HUES64 (cell line): ENCODE results near the gene KIF14.
"Not testable (repeated sequence)": the region's sequence is repeated elsewhere in the genome, so short reads cannot be mapped to it uniquely, and the experiment has no call there.

Experiments
- H3K27ac ChIP-seq: 2 replicates; pipeline ENCODE4 v1.7.0; 2013; ENCODE audit warnings: low read depth, low read length, inconsistent platforms
- H3K27me3 ChIP-seq: 2 replicates; pipeline ENCODE4 v1.6.1; 2013; ENCODE audit warnings: mild to moderate bottlenecking, low read length; ENCODE audit not compliant: insufficient read depth
- H3K36me3 ChIP-seq: 2 replicates; pipeline ENCODE4 v1.6.1; 2013; ENCODE audit warnings: mild to moderate bottlenecking, low read length; ENCODE audit not compliant: insufficient read depth
- H3K4me1 ChIP-seq: 2 replicates; pipeline ENCODE4 v1.6.1; 2013; ENCODE audit warnings: mild to moderate bottlenecking, low read length, moderate library complexity; ENCODE audit not compliant: insufficient read depth
- H3K4me3 ChIP-seq: 2 replicates; pipeline ENCODE4 v1.5.1; 2013; ENCODE audit warnings: mild to moderate bottlenecking, low read length, moderate library complexity
- H3K9ac ChIP-seq: 2 replicates; pipeline ENCODE4 v1.6.1; 2013; ENCODE audit warnings: mild to moderate bottlenecking, low read depth, low read length
- H3K9me3 ChIP-seq: 2 replicates; pipeline ENCODE4 v1.6.1; 2013; ENCODE audit warnings: low read depth, low read length; ENCODE audit not compliant: insufficient read depth
- WGBS: fragments of 150-250, 120-280 bp; methylation state at CpG from one replicate; pipeline ENCODE4 v1.1.7; 2013; ENCODE audit warnings: missing lambda C conversion rate; 5-methylcytosine and 5-hydroxymethylcytosine counted together

Gene KIF14

GRCh38 chr1:200535605-200536004 lies 84.9 kb downstream of the KIF14 start:
- H3K36me3 ChIP-seq: no peaks in the 10 kb centered on the region

DNA sequence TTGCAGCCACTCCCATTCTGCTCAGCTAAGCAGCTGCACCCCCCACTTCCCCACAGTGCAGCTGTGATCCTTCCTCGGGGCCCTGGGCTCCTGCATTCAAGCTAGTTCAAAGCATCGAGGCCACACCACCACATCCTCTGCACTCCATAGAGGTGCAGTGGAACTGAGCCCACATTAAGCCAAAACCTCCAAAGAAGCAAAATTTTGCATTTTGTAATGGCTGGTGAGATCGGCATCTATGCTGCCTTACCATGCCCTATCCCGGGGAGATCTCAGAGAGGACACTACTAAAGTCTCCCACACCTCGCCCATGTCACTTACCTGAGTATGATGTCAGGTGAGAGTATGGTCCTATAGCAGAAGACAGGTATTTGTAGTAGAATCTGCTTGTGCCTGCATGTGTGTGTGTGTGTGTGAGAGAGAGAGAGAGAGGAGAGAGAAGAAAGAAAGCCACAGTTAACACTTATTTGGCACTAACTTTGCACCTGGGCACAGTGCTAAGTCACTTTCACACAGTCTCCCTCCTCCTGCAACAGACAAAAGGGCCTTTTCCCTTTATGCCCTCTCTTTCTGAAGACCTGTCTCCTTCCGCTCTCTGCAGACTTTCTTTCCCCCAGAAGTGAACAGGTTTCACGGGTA lies 89.8 kb downstream of the KIF14 start:
- Histone ChIP-seq H3K27ac (no peak overlapping the region), H3K9ac (no peak overlapping the region), H3K4me1 (peaks cover 11% of the 10 kb centered on the region; the same call in 1 of the 2 replicates), H3K36me3 (no peaks in the 10 kb centered on the region), H3K9me3 (no peaks in the 10 kb centered on the region), H3K4me3 (no peak overlapping the region), H3K27me3 (no peaks in the 10 kb centered on the region)
- WGBS: 80% methylated on average over 7 of the region's 7 CpGs

More at GRCh38 chr1:200535605-200536004, 84.9 kb downstream of the KIF14 start:
- Histone ChIP-seq H3K27me3 (no peaks in the 10 kb centered on the region), H3K9ac (no peak overlapping the region), H3K4me3 (no peak overlapping the region), H3K27ac (no peak overlapping the region), H3K9me3 (no peaks in the 10 kb centered on the region), H3K4me1 (peaks cover 1% of the 10 kb centered on the region; the same call in 1 of the 2 replicates)
- WGBS: 61% methylated on average over 4 of the region's 4 CpGs

- WGBS: 74% methylated on average over 4 of the region's 4 CpGs
- Histone ChIP-seq H3K9me3 (no peaks in the 10 kb centered on the region), H3K27me3 (no peaks in the 10 kb centered on the region), H3K4me1 (peaks cover 14% of the 10 kb centered on the region; the same call in 1 of the 2 replicates), H3K27ac (no peak overlapping the region), H3K4me3 (no peak overlapping the region), H3K9ac (no peak overlapping the region), H3K36me3 (no peaks in the 10 kb centered on the region)
Measured at GRCh38 chr1:200528858-200529606, 91.5 kb downstream of the KIF14 start.

DNA sequence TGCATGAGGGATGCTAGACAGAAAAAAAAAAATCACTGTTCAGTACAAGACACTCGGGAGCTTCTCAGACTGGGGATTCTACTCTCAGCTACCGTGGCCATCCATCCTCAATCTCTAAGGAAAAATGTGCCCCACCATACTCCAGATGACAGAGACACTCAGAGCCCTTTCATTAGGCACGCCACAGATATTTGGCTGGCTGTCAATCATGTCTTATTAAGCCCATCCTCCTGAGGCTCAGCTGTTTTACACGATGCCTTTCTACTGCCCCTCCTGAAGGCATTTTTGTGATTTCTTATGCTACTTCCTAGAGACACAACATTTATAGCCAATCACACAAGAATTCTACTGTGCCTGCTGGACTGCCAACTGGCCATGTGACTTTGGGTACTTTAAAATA lies 92.9 kb downstream of the KIF14 start:
- no peaks in the 10 kb centered on the region for H3K27me3 ChIP-seq
- no peaks in the 10 kb centered on the region for H3K9me3 ChIP-seq
- no peak overlapping the region for H3K27ac ChIP-seq
- H3K36me3 ChIP-seq: no peaks in the 10 kb centered on the region
- 91% methylated on average over 4 of the region's 4 CpGs for WGBS
- no peak overlapping the region for H3K4me3 ChIP-seq
- peaks cover 14% of the 10 kb centered on the region; the same call in 1 of the 2 replicates for H3K4me1 ChIP-seq
- H3K9ac ChIP-seq: no peak overlapping the region

DNA sequence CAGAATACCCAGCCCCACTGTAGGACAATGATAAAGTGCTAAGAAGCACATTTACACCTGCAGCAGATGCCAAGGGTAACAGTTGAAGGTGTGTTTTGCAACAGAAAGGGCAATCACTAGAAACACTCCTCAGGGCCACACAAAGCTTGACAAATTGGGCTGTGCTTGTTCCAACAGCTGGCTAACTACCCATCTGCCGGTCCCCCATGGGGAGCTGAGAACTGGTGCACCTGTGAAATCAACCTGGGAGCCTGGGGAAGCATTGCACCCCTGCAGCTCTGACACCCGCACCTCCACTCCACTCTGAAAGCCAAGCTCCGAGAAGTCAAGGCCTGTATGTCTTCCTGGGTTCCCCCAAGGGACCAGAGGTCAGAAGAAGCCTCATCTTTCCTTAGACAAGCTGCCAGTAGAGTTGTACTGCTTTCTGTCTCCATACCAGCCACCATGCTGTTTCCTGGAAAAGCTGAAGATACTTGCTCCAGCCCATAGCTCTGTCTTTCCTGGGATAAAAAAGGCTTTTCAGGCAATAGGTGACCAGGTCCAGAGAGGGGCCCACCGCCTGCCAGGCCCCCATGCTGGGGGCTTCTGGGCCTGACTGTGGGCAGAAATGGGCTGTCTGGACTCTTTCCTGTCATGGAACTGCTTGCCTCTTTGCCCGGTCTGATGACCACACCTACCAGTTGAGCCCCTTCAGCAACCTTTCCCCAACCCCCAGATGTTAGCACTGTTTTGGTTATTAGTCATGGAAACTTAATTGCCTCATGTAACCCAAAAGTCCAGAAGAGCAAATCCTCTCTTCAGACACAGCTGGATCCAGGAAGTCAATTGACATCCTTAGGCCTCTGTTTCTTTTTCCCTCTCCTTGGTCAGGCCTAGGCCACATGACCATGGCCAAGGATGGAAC lies 93.6 kb downstream of the KIF14 start:
- no peak overlapping the region for H3K4me3 ChIP-seq
- no peaks in the 10 kb centered on the region for H3K9me3 ChIP-seq
- no peak overlapping the region for H3K27ac ChIP-seq
- H3K27me3 ChIP-seq: no peaks in the 10 kb centered on the region
- H3K36me3 ChIP-seq: no peaks in the 10 kb centered on the region
- peaks cover 14% of the 10 kb centered on the region; the same call in 1 of the 2 replicates for H3K4me1 ChIP-seq
- WGBS: 84% methylated on average over 5 of the region's 5 CpGs
- no peak overlapping the region for H3K9ac ChIP-seq

- no peaks in the 10 kb centered on the region for H3K36me3 ChIP-seq
- H3K4me1 ChIP-seq: peaks cover 9% of the 10 kb centered on the region; the same call in 1 of the 2 replicates
- H3K27me3 ChIP-seq: no peaks in the 10 kb centered on the region
- H3K9ac ChIP-seq: no peak overlapping the region
- no peak overlapping the region for H3K4me3 ChIP-seq
- WGBS: 93% methylated on average over 9 of the region's 9 CpGs
- no peak overlapping the region for H3K27ac ChIP-seq
- no peaks in the 10 kb centered on the region for H3K9me3 ChIP-seq
Measured at GRCh38 chr1:200525090-200525987, 95.2 kb downstream of the KIF14 start.

DNA sequence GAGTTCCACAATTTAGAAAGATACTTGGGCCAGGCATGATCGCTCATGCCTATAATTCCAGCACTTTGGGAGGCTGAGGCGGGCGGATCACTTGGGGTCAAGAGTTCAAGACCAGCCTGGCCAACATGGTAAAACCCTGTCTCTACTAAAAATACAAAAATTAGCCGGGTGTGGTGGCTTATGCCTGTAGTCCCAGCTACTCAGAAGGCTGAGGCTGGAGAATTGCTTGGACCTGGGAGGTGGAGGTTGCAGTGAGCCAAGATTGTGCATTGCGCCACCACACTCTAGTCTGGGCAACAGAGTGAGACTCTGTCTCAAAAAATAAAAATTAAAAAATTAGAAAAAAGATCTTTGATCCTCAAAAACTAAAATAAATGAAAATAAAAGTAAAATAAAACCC lies 96.0 kb downstream of the KIF14 start:
- H3K4me3 ChIP-seq, H3K9ac ChIP-seq, H3K27me3 ChIP-seq, H3K27ac ChIP-seq, H3K4me1 ChIP-seq, H3K9me3 ChIP-seq, H3K36me3 ChIP-seq: not testable (repeated sequence)
- 93% methylated on average over 4 of the region's 5 CpGs for WGBS

DNA sequence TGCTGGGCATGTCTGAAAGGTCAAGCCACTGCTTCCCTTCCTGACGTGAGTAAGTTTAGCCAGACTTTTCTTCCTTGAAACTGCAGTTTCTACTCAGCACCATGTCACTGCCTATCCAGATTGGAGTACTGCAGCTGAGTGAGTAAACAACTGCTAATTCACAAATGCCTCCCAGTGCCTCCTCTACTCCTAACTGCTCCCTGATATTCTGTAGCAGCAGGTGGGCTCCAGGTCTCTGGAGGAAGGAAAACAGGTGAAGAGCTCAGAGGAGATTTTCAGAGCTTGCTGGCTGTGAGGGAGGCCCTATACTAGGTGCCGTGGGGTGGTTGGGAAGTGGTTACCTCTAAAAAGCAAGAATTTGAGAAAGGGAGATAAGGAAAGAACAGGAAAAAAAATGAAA lies 96.5 kb downstream of the KIF14 start:
- H3K9ac ChIP-seq: no peak overlapping the region
- H3K4me1 ChIP-seq: peaks cover 3% of the 10 kb centered on the region; the same call in 1 of the 2 replicates
- no peaks in the 10 kb centered on the region for H3K36me3 ChIP-seq
- WGBS: 80% methylated on average over 2 of the region's 2 CpGs
- H3K4me3 ChIP-seq: no peak overlapping the region
- peak overlapping the region; percentile 18; the same call in 1 of the 2 replicates for H3K27ac ChIP-seq
- no peaks in the 10 kb centered on the region for H3K9me3 ChIP-seq
- H3K27me3 ChIP-seq: no peaks in the 10 kb centered on the region

GRCh38 chr1:200520735-200521134 lies 99.8 kb downstream of the KIF14 start:
- Histone ChIP-seq H3K9me3 (no peaks in the 10 kb centered on the region), H3K9ac (no peak overlapping the region), H3K36me3 (no peaks in the 10 kb centered on the region), H3K4me3 (no peak overlapping the region), H3K27me3 (no peaks in the 10 kb centered on the region), H3K4me1 (peaks cover 3% of the 10 kb centered on the region; the same call in 1 of the 2 replicates), H3K27ac (no peak overlapping the region)
- 95% methylated on average over 8 of the region's 8 CpGs for WGBS

GRCh38 chr1:200518524-200518923 lies 102.0 kb downstream of the KIF14 start:
- no peaks in the 10 kb centered on the region for H3K36me3 ChIP-seq
- no peak overlapping the region for H3K4me3 ChIP-seq
- H3K27ac ChIP-seq: no peak overlapping the region
- H3K4me1 ChIP-seq: 0 out of 2 replicates have a peak, but pooled peaks cover 3% of the 10 kb centered on the region
- 85% methylated on average over 1 of the region's 1 CpG for WGBS
- H3K27me3 ChIP-seq: no peaks in the 10 kb centered on the region
- no peak overlapping the region for H3K9ac ChIP-seq
- H3K9me3 ChIP-seq: no peaks in the 10 kb centered on the region
